Activated CD8-positive, alpha-beta memory T cell treated with anti-CD3 and anti-CD28 coated beads for 36 hours (primary cell): ENCODE data around the gene TRDN. TPM values are rescaled to one million over a fixed set of nuclear protein-coding genes. Genes with fewer than 3 reads are reported as not detected.
"Not testable (repeated sequence)": the region's sequence is repeated elsewhere in the genome, so short reads cannot be mapped to it uniquely, and the experiment has no call there.

Experiments used
- CTCF ChIA-PET: fragments of 350-600 bp; sonication (Branson Sonifier 250); formaldehyde crosslinking; loops from one replicate; lab custom pipeline; 2021; ENCODE audit warnings: antibody characterized with exemption; lab: Charles Lee
- POLR2A ChIA-PET: fragments of 350-600 bp; sonication (Branson Sonifier 250); formaldehyde crosslinking; loops from one replicate; lab custom pipeline; 2021; ENCODE audit warnings: antibody characterized with exemption; lab: Charles Lee
- total RNA-seq, 2 experiments: library from RNA; stranded (reverse); gene quantifications; one replicate each; pipeline ENCODE4 v1.2.3, GENCODE V29; 2021

The TRDN gene
- total RNA-seq, 2 experiments from 2014 or later: not detected

DNA sequence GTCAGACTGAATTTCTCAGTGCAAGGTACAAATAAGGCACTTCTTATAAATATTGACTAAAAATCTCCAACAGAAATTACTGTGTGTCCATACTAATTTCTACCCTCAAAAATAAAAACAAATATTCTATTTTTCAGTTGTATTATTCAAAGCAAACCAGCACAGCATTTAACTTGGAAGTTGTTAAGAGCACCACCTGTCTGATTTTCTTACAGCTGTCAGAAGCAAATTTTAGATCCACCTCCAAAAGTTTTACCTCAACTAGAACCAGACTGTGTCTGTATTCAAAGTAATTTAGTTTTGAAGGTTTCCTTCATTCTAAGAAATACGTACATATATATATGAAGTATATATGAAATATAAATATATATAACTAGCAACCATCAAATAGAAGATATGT, 1.2 kb downstream of the TRDN start:
- CTCF ChIA-PET: no interaction called here
- POLR2A ChIA-PET: no interaction called here

DNA sequence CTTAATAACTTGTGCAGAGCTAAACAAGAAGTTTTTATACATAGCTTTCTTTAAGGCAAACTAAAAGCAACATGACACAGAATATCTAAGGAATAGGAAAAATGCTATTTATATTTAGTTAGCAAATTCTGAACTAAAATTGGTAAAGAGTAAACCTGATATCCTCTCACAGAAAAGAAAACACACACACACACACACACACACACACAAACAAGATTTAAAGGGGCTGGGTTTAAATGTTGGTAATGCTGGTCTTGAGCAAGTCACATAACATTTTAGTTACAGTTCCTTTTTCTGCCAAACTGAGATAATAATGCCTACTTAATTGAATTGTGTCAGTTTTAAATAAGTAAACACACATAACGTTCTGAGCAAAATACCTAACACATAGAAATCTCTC, 1.6 kb downstream of the TRDN start:
- POLR2A ChIA-PET: no interaction called here
- CTCF ChIA-PET: no interaction called here

DNA sequence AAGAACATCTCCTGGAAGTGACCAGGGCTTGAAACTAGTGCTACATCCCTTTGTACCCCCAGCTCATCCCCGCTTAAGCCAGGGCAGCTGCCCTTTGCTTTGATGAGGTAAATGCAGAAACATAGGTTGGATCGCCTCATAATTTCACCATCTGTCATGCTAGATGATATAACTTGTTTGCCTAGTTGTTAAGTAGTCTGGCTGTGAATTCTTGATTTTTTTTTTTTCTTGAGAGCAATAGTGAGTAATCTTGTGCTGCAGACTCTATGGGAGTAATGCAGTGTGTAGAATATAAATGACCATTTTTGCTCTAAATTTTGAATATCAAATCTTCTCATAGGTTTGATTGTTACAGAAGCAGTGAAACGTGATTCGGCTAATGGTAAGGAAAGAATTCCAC, 4.1 kb downstream of the TRDN start:
- ChIA-PET POLR2A (no interaction called here), CTCF (no interaction called here)

DNA sequence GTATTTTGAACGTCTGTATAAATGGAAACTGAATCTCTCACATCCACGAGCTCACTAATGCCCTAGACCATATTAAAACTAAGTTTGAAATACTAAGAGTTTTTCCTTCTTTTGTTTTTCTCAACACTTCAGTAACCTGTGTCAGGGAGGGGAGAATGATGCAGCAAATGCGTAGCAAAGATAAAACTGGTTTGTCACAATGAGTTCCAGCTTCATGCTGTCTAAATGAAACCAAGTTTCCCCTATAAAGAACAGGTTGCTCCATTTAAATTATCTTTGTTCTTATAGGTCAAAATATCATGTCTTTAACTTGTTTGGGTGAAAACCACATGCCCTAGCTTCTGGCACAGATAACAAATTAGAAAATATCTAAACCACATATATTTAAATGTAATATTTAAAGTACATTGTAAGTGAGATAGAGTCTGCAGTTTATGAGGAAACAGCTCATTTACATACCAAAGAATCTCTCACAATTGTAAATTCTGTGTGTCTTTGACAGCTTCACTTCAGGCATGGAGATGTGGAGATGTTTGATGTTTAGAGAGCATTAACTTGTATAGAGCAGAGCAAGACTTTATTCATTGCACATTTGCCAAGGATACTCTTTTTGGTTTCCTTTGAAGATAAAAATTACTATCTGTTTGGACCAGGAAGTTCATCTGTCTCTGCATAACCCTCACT, 7.3 kb downstream of the TRDN start:
- POLR2A ChIA-PET: no interaction called here
- CTCF ChIA-PET: no interaction called here

DNA sequence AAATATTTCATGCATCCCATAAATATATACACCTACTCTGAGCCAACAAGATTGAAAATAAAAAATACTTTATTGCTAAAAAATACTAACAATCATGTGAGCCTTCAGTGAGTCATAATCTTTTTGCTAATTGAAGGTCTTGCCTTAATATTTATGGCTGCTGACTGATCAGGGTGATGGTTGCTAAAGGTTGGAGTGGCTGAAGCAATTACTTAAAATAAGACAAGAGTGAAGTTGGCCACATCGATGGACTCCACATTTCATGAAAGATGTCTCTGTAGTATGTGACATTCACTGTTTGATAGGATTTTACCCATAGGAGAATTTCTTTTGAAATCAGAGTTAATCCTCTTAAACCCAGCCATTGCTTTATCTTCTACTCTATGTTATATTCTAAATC, 11.1 kb downstream of the TRDN start:
- ChIA-PET CTCF (no interaction called here), POLR2A (no interaction called here)

DNA sequence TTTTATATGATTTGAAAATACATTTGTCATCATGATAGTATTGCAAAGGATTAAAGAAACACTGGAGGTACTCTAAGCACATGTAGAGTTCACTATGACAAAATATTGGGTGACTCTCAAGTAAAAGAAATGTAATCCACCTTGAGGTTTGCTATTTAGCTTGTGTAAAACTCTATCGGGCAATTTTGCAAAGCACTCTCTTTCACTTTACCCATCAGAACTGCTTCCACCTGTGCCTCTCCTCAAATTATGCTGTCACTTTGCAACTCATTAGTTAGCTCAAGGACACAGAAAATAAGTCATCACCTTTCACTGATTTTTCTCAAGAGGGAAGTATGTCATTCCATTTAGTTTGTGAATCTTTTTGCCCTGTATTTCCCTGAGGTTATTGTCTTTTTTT, 14.0 kb downstream of the TRDN start:
- ChIA-PET POLR2A (no interaction called here), CTCF (no interaction called here)

DNA sequence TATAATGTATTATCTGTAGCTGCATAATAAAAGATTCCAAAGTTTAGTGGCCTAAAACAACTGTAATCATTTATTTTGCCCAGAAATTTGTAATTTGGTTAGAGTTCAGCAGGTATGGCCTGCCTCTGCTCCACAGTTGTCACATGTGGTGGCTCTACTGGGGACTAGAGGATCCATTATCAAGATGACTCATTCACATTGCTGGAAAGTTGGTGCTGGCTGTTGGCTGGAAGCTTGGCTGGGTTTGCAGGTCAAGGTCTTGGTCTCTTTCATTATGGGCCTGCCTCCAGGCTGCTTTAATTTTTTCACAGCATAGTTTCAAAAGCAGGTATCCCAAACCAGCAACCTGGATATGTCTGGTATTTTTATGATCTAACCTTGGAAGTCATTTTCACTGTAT, 17.6 kb downstream of the TRDN start:
- CTCF ChIA-PET: no interaction called here
- POLR2A ChIA-PET: no interaction called here

DNA sequence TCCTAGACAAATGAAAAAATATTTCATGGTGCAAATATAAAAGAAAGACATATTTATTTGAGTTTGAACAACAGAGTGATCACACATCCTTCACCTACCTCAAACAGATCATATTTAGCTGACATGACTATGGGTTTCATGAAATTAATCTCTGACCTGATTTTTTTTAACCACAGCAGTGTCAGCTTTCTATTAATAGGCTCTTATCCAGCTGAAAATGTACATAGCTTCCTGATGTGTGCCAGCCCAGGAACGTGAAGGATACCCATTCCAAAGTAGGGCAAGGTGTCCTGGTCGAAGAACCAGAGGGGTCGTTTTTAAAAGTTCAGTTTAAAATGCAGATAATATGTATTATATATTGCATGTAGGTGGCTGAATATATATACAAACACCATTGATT, 19.8 kb downstream of the TRDN start:
- ChIA-PET POLR2A (no interaction called here), CTCF (no interaction called here)

DNA sequence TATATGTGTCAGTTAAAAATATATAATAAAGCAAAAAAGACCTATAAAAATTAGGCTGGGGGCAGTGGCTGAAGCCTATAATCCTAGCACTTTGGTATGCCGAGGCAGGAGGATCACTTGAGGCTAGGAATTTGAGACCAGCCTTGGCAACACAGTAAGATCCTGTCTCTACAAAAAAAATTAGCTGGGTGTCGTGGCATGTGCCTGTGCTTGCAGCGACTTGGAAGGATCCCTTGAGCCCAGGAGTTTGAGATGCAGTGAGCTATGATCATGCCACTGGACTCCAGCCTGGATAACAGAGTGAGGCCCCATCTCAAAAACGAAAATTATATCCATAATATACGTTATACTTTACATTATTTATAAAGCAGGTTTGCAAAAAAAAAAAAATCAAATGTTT, 20.7 kb downstream of the TRDN start:
- CTCF ChIA-PET: no interaction called here
- POLR2A ChIA-PET: no interaction called here

DNA sequence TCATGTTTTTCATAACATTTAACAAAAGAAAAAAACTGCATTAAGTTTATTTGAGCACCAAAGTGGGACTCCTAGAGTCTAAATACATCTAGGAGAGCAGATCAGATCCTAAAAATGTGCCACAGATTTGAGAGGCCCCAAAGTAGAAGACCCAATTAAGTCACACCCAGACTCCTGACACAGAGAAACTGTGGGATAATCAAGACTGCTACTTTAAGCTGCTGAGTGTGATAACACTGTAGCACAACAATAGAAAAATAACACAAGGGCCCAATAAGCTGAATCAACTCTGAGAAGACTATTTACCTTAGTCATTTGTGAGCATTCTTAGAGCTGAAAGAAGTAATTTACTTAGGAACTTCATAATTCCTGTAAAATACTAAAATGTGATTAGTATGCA, 26.0 kb downstream of the TRDN start:
- POLR2A ChIA-PET: no interaction called here
- CTCF ChIA-PET: no interaction called here

DNA sequence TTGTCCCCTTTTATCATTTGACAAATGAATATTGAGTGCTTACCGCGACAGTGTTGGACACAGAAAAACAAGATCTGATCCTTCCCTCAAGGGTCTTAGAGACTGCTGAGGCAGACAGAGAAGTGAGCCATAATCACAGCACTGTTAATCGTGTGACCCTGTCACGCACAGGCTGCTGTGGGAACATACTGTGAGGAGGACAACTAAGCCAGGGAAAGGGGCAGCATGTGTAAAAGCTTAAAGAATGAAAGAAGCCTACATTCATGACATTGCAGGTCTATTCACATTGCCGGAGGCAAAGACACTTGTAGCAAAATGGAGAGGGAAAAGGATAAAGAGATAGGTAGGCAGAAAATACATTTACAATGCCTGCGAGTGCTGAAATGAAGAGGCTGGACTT, 32.7 kb downstream of the TRDN start:
- POLR2A ChIA-PET: no interaction called here

DNA sequence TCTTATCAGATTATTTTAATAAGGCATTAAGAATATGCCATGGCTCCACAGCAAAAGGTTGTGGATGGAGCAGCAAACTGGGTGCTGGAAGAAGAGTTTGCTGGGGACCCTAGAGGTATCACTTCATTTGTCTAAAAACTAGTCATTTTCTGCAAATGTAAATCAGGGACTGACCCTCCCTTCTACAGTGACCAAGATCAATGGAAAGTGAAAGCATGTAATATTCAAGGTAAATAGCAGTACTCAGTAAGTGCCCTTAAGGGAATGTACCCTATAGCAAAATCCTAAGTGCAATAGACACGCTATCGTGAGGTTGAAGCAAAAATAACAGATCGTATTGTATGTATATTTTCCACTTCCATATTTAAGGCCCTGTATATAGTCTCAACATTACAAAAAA, 38.7 kb downstream of the TRDN start:
- CTCF ChIA-PET: no interaction called here
- POLR2A ChIA-PET: no interaction called here

More for the DNA sequence above, 32.7 kb downstream of the TRDN start:
- CTCF ChIA-PET: no interaction called here

DNA sequence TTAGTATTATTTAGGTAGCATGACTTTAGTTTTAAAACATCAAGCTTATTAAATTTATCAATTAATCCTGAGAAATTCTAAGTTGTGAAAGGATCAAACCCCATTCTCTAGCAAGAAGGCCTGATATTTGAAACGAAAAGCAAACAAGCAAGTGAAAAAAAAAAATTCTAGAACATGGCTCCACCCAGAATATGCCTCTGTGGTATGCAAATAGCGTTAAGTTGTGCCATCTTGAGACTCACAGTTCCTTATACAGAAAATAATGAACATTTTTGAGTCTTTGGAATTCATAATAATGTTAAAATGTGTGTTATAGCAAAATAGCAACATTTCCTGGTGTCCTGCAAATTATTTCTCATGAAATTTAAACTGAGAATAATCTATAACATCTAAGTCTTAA, 42.0 kb downstream of the TRDN start:
- POLR2A ChIA-PET: no interaction called here
- CTCF ChIA-PET: no interaction called here

DNA sequence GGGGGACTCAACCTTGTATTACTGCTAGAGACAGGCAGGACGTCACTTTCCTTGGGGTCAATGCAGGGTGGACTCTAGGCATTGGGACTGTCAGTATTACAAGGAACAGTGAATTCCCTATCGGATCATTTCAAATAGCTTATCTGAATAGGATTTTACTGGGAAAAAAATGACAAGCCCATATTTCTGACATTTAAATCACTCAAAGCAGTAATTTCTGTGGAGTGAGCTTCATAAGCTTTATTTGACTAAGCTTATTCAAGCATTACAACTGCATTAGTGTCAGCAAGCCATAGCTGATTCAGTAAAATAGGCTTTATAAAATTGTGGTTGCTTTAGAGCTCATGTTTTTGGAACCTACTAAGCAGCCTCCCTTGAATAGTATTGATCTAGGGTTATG, 44.3 kb downstream of the TRDN start:
- CTCF ChIA-PET: no interaction called here
- POLR2A ChIA-PET: no interaction called here

DNA sequence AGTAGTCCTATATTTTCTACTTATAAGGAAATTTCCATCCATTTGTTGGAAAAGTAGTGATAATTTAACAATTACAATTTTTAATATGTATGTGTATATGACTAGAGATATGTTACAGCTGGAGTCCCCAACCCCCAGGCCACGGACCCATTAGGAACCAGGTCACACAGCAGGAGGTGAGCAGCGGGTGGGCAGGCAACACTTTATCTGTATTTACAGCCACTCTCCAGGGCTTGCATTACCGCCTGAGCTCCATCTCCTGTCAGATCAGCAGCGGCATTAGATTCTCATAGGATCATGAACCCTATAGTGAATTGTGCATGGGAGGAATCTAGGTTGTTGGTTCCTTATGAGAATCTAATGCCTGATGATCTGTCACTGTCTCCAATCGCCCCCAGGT, 46.8 kb downstream of the TRDN start:
- ChIA-PET POLR2A (no interaction called here), CTCF (no interaction called here)

DNA sequence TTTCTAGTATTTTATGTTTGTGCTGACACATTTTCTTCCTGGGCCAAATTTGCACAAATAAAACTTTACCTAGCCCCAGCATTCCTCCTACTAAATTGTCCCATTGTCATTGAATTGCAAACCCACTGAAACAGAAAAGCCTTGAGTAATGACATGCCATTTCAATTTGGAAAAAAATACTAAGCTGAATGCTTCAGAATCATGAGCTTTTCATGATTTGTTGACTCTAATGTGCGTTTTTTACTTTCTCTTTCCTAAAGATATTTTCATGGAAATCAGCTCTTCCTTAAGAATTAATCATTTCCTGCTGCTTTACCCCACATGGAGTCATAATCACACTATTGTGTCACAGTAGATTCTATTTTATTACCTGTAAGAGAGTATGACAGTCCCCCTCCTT, 47.4 kb downstream of the TRDN start:
- POLR2A ChIA-PET: no interaction called here
- CTCF ChIA-PET: no interaction called here

DNA sequence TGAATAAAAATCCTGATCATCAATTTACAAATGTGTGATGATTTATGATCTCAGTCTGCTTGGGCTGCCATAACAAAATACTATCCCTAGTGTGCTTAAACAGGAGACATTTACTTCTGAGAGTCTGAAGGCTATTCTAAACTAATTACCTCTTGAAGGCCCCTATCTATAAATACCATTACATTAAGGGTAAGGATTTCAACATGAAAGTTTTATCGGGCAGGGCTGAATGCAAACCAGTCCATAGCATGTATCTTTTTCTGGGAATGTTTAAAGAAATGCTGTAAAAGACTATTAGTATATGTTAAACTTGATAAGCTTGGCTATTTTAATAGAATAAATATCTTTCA, 48.2 kb downstream of the TRDN start:
- POLR2A ChIA-PET: no interaction called here
- CTCF ChIA-PET: no interaction called here

DNA sequence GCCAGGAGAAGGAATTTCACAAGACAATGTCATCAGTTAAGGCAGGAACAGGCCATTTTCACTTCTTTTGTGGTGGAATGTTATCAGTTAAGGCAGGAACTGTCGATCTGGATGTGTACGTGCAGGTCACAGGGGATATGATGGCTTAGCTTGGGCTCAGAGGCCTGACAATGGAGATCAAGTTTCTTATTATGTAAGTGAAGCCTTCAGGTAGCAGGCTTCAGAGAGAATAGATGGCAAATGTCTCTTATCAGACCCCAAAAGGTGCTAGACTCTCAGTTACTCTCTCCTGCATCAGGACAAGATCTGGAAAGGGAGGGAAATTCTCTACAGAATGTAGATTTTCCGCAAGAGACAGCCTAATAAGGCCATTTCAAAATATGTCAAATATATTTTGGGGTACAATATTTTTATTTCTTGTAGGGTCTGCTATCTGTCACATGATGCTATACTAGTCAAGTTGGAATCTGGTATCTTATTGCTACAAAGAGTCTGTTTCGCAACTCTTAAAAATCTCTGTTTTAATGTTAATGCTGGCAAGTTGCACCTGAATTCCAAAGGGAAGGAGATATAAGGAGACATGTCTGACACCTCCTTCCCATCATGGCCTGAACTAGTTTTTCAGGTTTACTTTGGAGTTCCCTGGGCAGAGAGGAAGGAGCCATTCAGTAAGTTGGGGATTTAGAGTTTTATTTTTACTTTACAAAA, 48.8 kb downstream of the TRDN start:
- ChIA-PET CTCF (no interaction called here), POLR2A (no interaction called here)

DNA sequence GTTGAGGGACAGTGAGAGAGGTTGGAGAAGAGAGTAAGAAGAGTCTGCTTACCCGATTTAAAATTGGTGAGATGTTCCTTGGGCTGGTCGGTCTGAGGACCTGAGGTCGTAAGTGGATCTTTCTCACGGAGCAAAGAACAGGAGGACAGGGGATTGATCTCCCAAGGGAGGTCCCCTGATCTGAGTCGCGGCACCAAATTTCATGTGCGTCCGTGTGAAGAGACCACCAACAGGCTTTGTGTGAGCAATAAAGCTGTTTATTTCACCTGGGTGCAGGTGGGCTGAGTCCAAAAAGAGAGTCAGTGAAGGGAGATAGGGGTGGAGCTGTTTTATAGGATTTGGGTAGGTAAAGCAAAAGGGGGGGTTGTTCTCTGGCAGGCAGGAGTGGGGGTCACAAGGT, 49.3 kb downstream of the TRDN start:
- POLR2A ChIA-PET: not testable (repeated sequence)

DNA sequence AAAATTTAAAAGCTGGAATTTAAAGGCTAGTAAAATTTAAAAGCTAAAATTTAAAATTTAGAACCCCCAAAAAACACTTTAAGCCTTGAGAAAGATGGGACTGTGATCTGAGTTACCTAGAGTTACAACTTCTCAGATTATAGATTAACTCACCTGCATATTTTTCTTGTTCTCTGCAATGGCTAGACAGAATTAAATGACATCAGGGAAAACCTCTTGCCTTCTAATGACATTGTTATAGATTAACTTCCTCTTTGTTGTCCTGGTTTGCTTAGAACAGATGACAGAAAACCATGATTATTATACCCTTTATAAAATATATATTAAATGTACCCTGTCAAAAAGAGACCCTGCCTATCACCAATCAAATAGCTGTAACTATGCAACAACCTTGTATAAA, 56.4 kb downstream of the TRDN start:
- ChIA-PET POLR2A (no interaction called here), CTCF (no interaction called here)

More for the DNA sequence above, 49.3 kb downstream of the TRDN start:
- CTCF ChIA-PET: not testable (repeated sequence)

DNA sequence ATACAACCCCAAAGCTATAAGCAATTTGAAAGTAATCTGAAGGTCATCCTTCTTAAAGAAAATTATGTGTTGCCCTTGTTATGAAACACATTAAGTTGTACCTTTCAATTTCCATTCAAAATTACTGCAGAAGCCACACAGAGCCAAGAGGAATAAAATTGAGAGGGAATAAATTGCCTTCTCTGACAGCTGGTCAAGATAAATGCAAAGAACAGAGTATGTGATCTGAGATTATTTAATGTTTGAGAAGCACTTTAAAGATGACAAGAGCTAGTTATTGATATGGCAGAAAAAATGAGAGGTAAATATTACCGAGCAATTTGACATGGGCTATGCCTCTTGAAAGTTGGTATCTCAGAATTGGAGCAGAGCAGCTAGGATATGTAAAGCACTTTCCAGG, 61.6 kb downstream of the TRDN start:
- POLR2A ChIA-PET: no interaction called here
- CTCF ChIA-PET: no interaction called here
